HG03571 (cell line): ENCODE data around the gene ATXN7L2.

Source experiments
- ATAC-seq: cut with Tn5 transposase; IDR thresholded peaks from one replicate; pipeline ENCODE4 v1.9.1; 2021; ENCODE audit not compliant: unreplicated experiment

ATXN7L2 gene

GRCh38 chr1:109541102-109541501 is 57.4 kb downstream of the ATXN7L2 start:
- ATAC-seq, result no peak
